HG03575 (cell line): ENCODE results near the gene TNFRSF13B.
"Not testable (repeated sequence)": the region's sequence is repeated elsewhere in the genome, so short reads cannot be mapped to it uniquely, and the experiment has no call there.

Source experiments
- ATAC-seq: cut with Tn5 transposase; IDR thresholded peaks from one replicate; pipeline ENCODE4 v1.9.1; 2021; ENCODE audit not compliant: unreplicated experiment, insufficient number of reproducible peaks, low FRiP score; ENCODE audit errors: extremely low read depth

The TNFRSF13B gene

GRCh38 chr17:16903070-16903469 lies 68.8 kb downstream of the TNFRSF13B start:
- ATAC-seq = not testable (repeated sequence)

GRCh38 chr17:16900288-16900882 lies 71.5 kb downstream of the TNFRSF13B start:
- ATAC-seq = no peak

DNA sequence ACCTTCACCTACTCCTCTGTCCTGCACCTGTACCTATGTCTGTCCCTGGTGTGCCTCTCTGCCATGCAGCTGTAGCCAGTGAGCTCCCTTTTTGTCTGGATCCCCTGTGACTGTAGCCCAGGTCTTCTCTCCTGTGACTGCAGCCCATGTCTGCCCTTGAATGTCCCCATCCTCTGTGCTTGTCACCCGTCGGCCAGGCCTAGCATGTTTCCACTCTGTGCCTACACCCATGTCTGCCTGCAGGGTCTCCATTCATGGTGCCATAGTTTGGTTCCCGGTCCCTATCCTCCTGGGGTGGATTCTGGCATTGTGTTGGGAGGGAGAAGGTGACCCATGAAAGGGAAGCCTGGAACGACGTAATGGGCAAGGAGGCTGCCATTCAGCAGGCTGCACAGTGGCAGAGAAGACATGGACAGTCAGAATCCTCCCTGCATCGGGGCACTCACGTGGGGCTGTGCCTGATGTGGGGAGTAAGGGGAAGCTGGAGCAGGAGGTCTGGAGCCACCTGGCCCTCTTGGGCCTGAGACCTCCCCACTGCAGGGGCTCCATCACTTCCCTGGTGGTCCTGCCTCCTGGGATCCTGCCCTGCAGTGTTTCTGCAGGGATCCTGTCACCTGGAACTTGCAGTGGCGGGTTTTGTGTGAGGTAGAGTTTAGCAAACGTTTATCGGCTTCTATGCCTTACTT lies 74.6 kb downstream of the TNFRSF13B start:
- ATAC-seq = not testable (repeated sequence)

DNA sequence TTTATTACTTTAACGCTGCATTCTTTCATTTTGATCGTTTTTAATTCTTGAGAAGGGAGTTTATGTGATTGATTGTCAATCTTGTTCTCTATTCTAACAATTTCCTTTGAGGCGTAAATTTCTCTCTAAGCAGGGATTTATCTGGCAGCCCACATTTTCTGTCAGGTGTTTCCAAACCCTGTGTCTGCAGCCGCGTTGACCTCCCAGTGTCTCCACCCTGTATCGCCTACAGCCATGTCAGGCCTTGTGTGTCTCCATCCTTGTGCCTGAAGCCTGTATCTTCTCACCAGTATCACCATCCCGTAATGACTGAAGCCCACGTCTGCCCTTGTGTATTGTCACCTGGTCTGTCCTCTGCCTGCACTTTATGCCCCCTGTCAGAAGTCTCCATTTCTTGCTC lies 75.7 kb downstream of the TNFRSF13B start:
- not testable (repeated sequence) for ATAC-seq

GRCh38 chr17:16893527-16893926 lies 78.4 kb downstream of the TNFRSF13B start:
- not testable (repeated sequence) for ATAC-seq

GRCh38 chr17:16892876-16893454 lies 79.0 kb downstream of the TNFRSF13B start:
- not testable (repeated sequence) for ATAC-seq

DNA sequence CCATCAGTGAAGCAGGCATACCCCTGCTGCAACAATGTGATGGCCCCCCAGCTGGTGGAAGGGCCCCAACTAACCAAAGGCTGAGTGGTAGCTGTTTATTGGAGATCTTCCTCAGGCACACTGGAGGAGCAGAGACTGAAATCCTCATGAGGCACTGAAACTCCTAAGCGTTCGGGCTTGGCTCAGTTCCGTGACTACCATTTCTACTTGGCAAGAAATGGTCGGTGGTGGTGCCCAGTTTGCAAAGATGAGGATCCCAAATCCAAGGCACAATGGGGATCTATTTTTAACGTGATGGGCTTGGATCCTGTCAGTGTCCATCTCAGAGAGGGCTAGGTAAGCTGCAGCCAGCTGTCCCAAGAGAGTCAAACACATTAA lies 82.8 kb downstream of the TNFRSF13B start:
- no peak for ATAC-seq
